RWPE1 (cell line): Measurements from ENCODE around the gene ESR2.

Experiments
- CTCF ChIA-PET: fragments of 350-600 bp; sonication (Branson Sonifier 250); formaldehyde crosslinking; extraction: SDS; loops from one replicate; lab custom pipeline; 2021; lab: Yijun Ruan, JAX
- POLR2A ChIA-PET: fragments of 400-600 bp; formaldehyde crosslinking; extraction: SDS; loops from one replicate; lab custom pipeline; 2020; ENCODE audit warnings: antibody characterized with exemption; ENCODE audit not compliant: low non-redundant PET; lab: Yijun Ruan, JAX
- DNase-seq: peaks from one replicate; pipeline ENCODE4 v3.0.0; 2012; ENCODE audit warnings: low spot score
- H3K27ac ChIP-seq: fragments of 450-650 bp; 2 replicates; pipeline ENCODE4 v1.5.1; 2017
- TF ChIP-seq, protein P1 (sequence below): fragments of 450-650 bp; conservative IDR thresholded peaks from 2 replicates; pipeline ENCODE4 v1.5.1; 2017; ENCODE audit warnings: low read depth, mild to moderate bottlenecking

ESR2 gene

DNA sequence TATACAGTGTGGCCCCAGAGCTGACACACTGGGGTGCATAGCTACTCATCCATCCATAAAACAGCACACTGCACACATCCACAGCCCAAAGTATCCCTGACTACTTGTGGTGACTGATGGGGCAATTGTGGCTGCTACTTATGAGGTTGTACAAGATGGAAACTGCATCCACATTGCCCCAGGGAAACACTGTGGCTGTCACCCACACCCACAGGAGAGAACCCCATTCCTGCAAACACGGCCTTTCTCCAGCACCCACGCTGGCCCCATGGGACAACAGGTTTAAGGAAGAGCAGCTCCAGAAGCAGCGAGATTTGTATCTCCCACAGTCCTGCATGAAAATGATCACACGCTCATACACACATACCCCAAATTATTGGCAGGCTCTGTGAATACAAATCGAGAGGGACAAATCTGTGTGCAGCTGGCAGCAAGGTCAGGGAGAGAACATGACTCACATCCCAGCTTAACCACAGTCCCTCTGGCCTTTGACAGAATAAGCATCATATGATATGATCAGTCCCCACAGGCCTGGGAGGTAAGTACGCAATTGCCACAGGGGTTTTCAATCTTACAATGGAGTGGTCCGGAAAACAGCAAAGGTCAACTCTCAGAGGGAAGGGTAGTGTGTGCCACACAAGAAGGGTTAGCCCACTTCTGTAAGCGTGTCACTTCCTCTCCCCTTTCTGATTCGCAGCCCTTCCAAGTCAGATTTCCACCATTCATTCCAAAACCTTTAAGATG lies 61.9 kb downstream of the ESR2 start:
- TF ChIP-seq, protein P1, sequence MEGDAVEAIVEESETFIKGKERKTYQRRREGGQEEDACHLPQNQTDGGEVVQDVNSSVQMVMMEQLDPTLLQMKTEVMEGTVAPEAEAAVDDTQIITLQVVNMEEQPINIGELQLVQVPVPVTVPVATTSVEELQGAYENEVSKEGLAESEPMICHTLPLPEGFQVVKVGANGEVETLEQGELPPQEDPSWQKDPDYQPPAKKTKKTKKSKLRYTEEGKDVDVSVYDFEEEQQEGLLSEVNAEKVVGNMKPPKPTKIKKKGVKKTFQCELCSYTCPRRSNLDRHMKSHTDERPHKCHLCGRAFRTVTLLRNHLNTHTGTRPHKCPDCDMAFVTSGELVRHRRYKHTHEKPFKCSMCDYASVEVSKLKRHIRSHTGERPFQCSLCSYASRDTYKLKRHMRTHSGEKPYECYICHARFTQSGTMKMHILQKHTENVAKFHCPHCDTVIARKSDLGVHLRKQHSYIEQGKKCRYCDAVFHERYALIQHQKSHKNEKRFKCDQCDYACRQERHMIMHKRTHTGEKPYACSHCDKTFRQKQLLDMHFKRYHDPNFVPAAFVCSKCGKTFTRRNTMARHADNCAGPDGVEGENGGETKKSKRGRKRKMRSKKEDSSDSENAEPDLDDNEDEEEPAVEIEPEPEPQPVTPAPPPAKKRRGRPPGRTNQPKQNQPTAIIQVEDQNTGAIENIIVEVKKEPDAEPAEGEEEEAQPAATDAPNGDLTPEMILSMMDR, result no peak
- ChIA-PET POLR2A (no interaction called here), CTCF (no interaction called here)
- no peak overlapping the region for H3K27ac ChIP-seq
- DNase-seq, result no peak

GRCh38 chr14:64229489-64229888 lies 64.7 kb downstream of the ESR2 start:
- no peak for DNase-seq
- no peak overlapping the region for H3K27ac ChIP-seq
- TF ChIP-seq, protein P1, result no peak
- POLR2A ChIA-PET, result no interaction called here
- CTCF ChIA-PET, result interaction anchor here (0.6 kb wide), 1 partner anchor 1864 kb away, joined by 3 read pairs; no protein-coding TSS in a partner anchor

- TF ChIP-seq, protein P1, result no peak
- POLR2A ChIA-PET, result interaction anchor here (0.6 kb wide), 1 partner anchor 241 kb away, joined by 3 read pairs; no protein-coding TSS in a partner anchor
- DNase-seq, result no peak
- H3K27ac ChIP-seq, result no peak overlapping the region
- CTCF ChIA-PET, result interaction anchor here (0.6 kb wide), 1 partner anchor 436 kb away, joined by 4 read pairs; no protein-coding TSS in a partner anchor
Measured at GRCh38 chr14:64227856-64228255, 66.3 kb downstream of the ESR2 start.

GRCh38 chr14:64225151-64225757 lies 68.9 kb downstream of the ESR2 start:
- DNase-seq, result no peak
- POLR2A ChIA-PET, result no interaction called here
- TF ChIP-seq, protein P1, result no peak
- H3K27ac ChIP-seq, result no peak overlapping the region
- CTCF ChIA-PET, result no interaction called here

DNA sequence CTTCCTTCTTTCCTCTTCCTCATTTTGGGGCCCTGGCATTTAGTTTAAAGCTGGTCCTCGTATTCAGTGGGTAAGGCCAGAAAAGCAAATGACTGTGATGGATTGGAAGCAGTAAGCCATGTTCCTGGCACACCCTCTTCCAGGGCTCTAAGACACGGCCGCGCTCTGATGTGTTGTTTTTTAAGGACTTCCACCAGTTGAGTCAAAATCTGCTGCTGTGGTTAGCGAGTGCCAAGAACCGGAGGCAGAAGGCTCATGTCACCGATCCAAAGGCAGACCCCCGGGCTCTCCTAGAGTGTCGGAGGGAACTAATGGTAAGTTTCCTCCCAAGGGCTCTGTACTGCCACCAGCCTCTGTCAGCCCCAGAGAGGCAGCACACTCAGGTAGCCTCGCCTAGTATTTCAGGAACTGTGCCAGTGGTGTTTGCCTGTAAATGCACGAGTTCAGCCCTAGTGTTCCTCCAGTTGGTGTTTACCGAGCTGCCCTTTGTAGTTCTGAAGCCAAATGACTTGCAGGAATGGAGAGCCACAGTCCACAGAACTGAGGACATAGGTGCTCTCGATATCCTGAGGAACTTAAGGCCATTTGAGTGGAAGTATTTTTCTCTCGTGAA lies 72.7 kb downstream of the ESR2 start:
- TF ChIP-seq, protein P1, result no peak
- ChIA-PET CTCF (interaction anchor here (0.8 kb wide), 1 partner anchor 131 kb away, joined by 4 read pairs; no protein-coding TSS in a partner anchor), POLR2A (no interaction called here)
- H3K27ac ChIP-seq, result no peak overlapping the region
- no peak for DNase-seq

DNA sequence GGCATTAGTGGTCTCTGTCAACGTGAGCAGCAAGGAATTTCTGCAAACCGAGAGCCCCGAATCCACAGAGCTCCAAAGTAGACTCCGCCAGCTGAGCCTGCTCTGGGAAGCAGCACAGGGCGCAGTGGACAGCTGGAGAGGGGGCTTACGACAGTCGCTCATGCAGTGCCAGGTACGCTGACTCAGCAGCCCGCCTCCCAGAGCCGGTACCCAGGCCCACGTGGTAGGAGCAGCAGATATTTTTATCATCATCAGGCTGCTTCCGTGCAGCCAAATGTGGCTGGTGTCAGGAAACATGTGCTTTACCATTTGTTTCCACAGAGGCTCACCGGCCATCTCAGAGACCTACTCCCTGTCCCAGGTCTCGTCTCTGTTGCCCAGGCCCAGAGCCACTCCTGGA lies 73.7 kb downstream of the ESR2 start:
- no peak overlapping the region for H3K27ac ChIP-seq
- ChIA-PET POLR2A (no interaction called here), CTCF (no interaction called here)
- TF ChIP-seq, protein P1, result no peak
- DNase-seq, result no peak
